Endothelial cell of umbilical vein (primary cell): ENCODE data around the gene NDRG2. TPM values are rescaled to one million over a fixed set of nuclear protein-coding genes. Genes with fewer than 3 reads are reported as not detected.

Experiments used
- BruUV-seq: library from RNA; stranded (reverse); fragments of 400-500 nt; replicated peaks from 2 replicates; lab custom pipeline; 2021; lab: Mats Ljungman, UMichigan
- CTCF ChIA-PET: fragments of 300-600, 350-600 bp; sonication (Branson Sonifier 250); formaldehyde crosslinking; loops from one replicate; lab custom pipeline; 2021; ENCODE audit warnings: antibody characterized with exemption, inconsistent platforms; lab: Charles Lee
- POLR2A ChIA-PET: fragments of 300-600, 350-600 bp; sonication (Branson Sonifier 250); formaldehyde crosslinking; loops from one replicate; lab custom pipeline; 2021; ENCODE audit warnings: antibody characterized with exemption, inconsistent platforms; lab: Charles Lee
- DNase-seq: peaks from one replicate; pipeline ENCODE4 v3.0.0-alpha.2; 2011; ENCODE audit warnings: low read depth, low spot score
- FAIRE-seq: peaks from 2 replicates; lab custom pipeline; 2011; peaks lifted over from hg19 to GRCh38; lab: Jason Lieb, UNC
- H2AFZ ChIP-seq: 2 replicates; pipeline ENCODE4 v1.6.0; 2012; ENCODE audit warnings: low read depth, low read length, control low read depth, inconsistent platforms
- H3K27ac ChIP-seq: 2 replicates; pipeline ENCODE4 v1.5.1; 2011; ENCODE audit warnings: low read depth, mild to moderate bottlenecking, control low read depth, low read length, moderate library complexity; ENCODE audit not compliant: insufficient read depth
- H3K27me3 ChIP-seq, 2 experiments: 2 replicates each; pipeline versions ENCODE4 v1.6.0 to v1.6.1; 2011; ENCODE audit warnings: low read length in 2 of 2, mixed read lengths in 1 of 2; ENCODE audit not compliant: control insufficient read depth in 2 of 2, insufficient read depth in 2 of 2
- H3K36me3 ChIP-seq, 2 experiments: 2 replicates in 1 of 2; 3 replicates in 1 of 2; pipeline ENCODE4 v1.5.1; 2011; ENCODE audit warnings: low read length in 2 of 2, mild to moderate bottlenecking in 1 of 2, moderate library complexity in 1 of 2; ENCODE audit not compliant: control insufficient read depth in 2 of 2, insufficient read depth in 2 of 2; ENCODE audit errors: extremely low read depth in 1 of 2
- H3K4me1 ChIP-seq: 3 replicates; pipeline ENCODE4 v1.5.1; 2011; ENCODE audit warnings: mild to moderate bottlenecking, low read length; ENCODE audit not compliant: control insufficient read depth, insufficient read depth; ENCODE audit errors: extremely low read depth
- H3K4me2 ChIP-seq: 2 replicates; pipeline ENCODE4 v1.6.1; 2011; ENCODE audit warnings: low read length, control low read depth, mixed read lengths; ENCODE audit not compliant: insufficient read depth
- H3K4me3 ChIP-seq, 3 experiments: fragments of 200-600 bp in 1 of 3; sonication (generic), shearing (Covaris generic) in 1 of 3; replicated peaks in 1 of 3; 2 replicates each; pipeline ENCODE4 v1.5.1; 2011 to 2016; ENCODE audit warnings: control low read depth in 3 of 3, low read length in 3 of 3, mild to moderate bottlenecking in 2 of 3, inconsistent platforms in 1 of 3, low read depth in 1 of 3, moderate library complexity in 1 of 3; ENCODE audit not compliant: insufficient read depth in 1 of 3
- H3K79me2 ChIP-seq: 2 replicates; pipeline ENCODE4 v1.6.0; 2012; ENCODE audit warnings: low read length, inconsistent platforms; ENCODE audit not compliant: control insufficient read depth, insufficient read depth
- H3K9ac ChIP-seq: replicated peaks from 2 replicates; pipeline ENCODE3; 2011; ENCODE audit warnings: low read length, control low read depth; ENCODE audit not compliant: insufficient read depth; ENCODE audit errors: extremely low read depth
- H3K9me1 ChIP-seq: replicated peaks from 3 replicates; pipeline ENCODE4 v1.6.0; 2011; ENCODE audit warnings: mild to moderate bottlenecking, low read length; ENCODE audit not compliant: control insufficient read depth, insufficient read depth; ENCODE audit errors: extremely low read depth
- H3K9me3 ChIP-seq: replicated peaks from 2 replicates; pipeline ENCODE4 v1.5.1; 2012; ENCODE audit warnings: low read length, inconsistent platforms; ENCODE audit not compliant: control insufficient read depth, insufficient read depth
- H4K20me1 ChIP-seq: replicated peaks from 2 replicates; pipeline ENCODE3; 2011; ENCODE audit warnings: mild to moderate bottlenecking, low read length; ENCODE audit not compliant: control insufficient read depth, insufficient read depth; ENCODE audit errors: extremely low read depth
- CTCF ChIP-seq, 2 donors: IDR thresholded peaks; 1 replicate in 1 of 2; 2 replicates in 1 of 2; pipeline ENCODE4 v1.5.1; 2011; ENCODE audit warnings: low read length in 2 of 2, mild to moderate bottlenecking in 2 of 2, moderate library complexity in 2 of 2, control low read depth in 1 of 2, inconsistent platforms in 1 of 2, low read depth in 1 of 2; ENCODE audit not compliant: insufficient read depth in 1 of 2; ENCODE audit errors: extremely low read depth in 1 of 2
- EZH2 ChIP-seq: IDR thresholded peaks from 2 replicates; pipeline ENCODE4 v1.6.1; 2012; ENCODE audit warnings: borderline replicate concordance, low read depth, mild to moderate bottlenecking, moderate library complexity, low read length, inconsistent platforms; ENCODE audit not compliant: severe bottlenecking
- FOS ChIP-seq: IDR thresholded peaks from 2 replicates; pipeline ENCODE4 v1.6.1; 2011; ENCODE audit warnings: mild to moderate bottlenecking, low read length, moderate library complexity, borderline replicate concordance; ENCODE audit not compliant: insufficient read depth
- GATA2 ChIP-seq: IDR thresholded peaks from 2 replicates; pipeline ENCODE4 v1.7.0; 2011; ENCODE audit warnings: low read depth, mild to moderate bottlenecking, moderate library complexity, mixed read lengths, low read length; ENCODE audit not compliant: insufficient read length, insufficient read depth
- JUN ChIP-seq: IDR thresholded peaks from 2 replicates; pipeline ENCODE4 v1.6.1; 2011; ENCODE audit warnings: borderline replicate concordance, low read depth; ENCODE audit not compliant: insufficient read length, insufficient read depth
- MAX ChIP-seq: IDR thresholded peaks from 2 replicates; pipeline ENCODE4 v1.6.1; 2011; ENCODE audit not compliant: insufficient read depth, insufficient read length
- MYC ChIP-seq: IDR thresholded peaks from one replicate; pipeline ENCODE4 v1.6.1; 2011; ENCODE audit warnings: mild to moderate bottlenecking, low read depth, low read length
- POLR2A ChIP-seq: IDR thresholded peaks from 2 replicates; pipeline ENCODE4 v1.6.1; 2012; ENCODE audit warnings: low read depth, mild to moderate bottlenecking, control low read depth, low read length
- POLR2AphosphoS5 ChIP-seq: IDR thresholded peaks from 2 replicates; pipeline ENCODE4 v1.6.1; 2012; ENCODE audit warnings: low read depth, mild to moderate bottlenecking, control low read depth, low read length, moderate library complexity; ENCODE audit not compliant: insufficient read depth
- dilution Hi-C: fragments of 300-500 bp; cut with MboI; formaldehyde crosslinking; loops from one replicate; pipeline ENCODE4 v1.15.0; 2019; ENCODE audit warnings: low sequenced_read_pairs; ENCODE audit not compliant: extremely low pct_ligation_motif_present
- intact Hi-C: fragments of 100-400 bp; cut with micrococcal nuclease; formaldehyde crosslinking; loops from one replicate; pipeline ENCODE4 v1.10.0; 2022
- polyA plus RNA-seq, 4 experiments: library from polyadenylated mRNA; depleted of rRNA in 3 of 4; stranded (reverse) in 3 of 4; unstranded in 1 of 4; fragments of >200 nt; gene quantifications; 2 replicates each; pipeline versions ENCODE4 v1.2.1 to v1.2.3, GENCODE V29; 2011 to 2012; ENCODE audit warnings: missing spikeins in 1 of 4
- total RNA-seq: library from RNA; stranded (reverse); gene quantifications from 2 replicates; pipeline ENCODE4 v1.2.3, GENCODE V29; 2021

The NDRG2 gene
- total and polyA plus RNA-seq, 2 donors (not counting 3 experiments of a cell fraction or from before 2014, with no cell fraction given) = 0.54 TPM; not detected in 1

GRCh38 chr14:21030531-21030930, 5.7 kb upstream of the NDRG2 start:
- no peak for DNase-seq
- no peaks in the 10 kb centered on the region for H3K4me1 ChIP-seq
- BruUV-seq = no TSS peak
- no peak overlapping the region for H3K27ac ChIP-seq
- H4K20me1 ChIP-seq = no peaks in the 10 kb centered on the region
- POLR2A ChIA-PET = no interaction called here
- H3K79me2 ChIP-seq = no peaks in the 10 kb centered on the region
- no peak for FAIRE-seq
- no peaks in the 10 kb centered on the region for H3K9me1 ChIP-seq
- intact Hi-C loops = no loop called here
- H3K4me2 ChIP-seq = no peak overlapping the region
- no peak overlapping the region for H2AFZ ChIP-seq
- CTCF ChIA-PET = interaction anchor here (1.2 to 10.1 kb wide), 3 partner anchors 9 to 62 kb away, joined by 3 to 86 read pairs (median 4); no protein-coding TSS in a partner anchor
- dilution Hi-C loops = no loop called here
- no peak for TF ChIP-seq FOS
- TF ChIP-seq MYC = no peak
- TF ChIP-seq GATA2 = no peak
- no peak for TF ChIP-seq POLR2A
- no peak for TF ChIP-seq JUN
- no peak for TF ChIP-seq CTCF (IDR thresholded peaks at IDR 0.05; ENCODE audit: extremely low read depth in 1 of 2, insufficient read depth in 1 of 2, low read depth in 1 of 2, low read length in 2 of 2)
- TF ChIP-seq EZH2 = no peak
- TF ChIP-seq POLR2AphosphoS5 = no peak
- TF ChIP-seq MAX = no peak
- H3K4me3 ChIP-seq = no peak overlapping the region
- H3K9ac ChIP-seq = no peak overlapping the region
- no peaks in the 10 kb centered on the region for H3K36me3 ChIP-seq
- peaks cover 30 to 33% of the 10 kb centered on the region in 2 experiments for H3K27me3 ChIP-seq
- H3K9me3 ChIP-seq = no peaks in the 10 kb centered on the region
